Transverse colon (tissue), 3 donors: Measurements from ENCODE around the gene CD3D.

Source experiments
- EP300 ChIP-seq: sonication (generic); formaldehyde crosslinking; IDR thresholded peaks from one replicate; pipeline ENCODE4 v1.6.1; 2017; ENCODE audit warnings: antibody characterized with exemption, low read depth
- POLR2A ChIP-seq: fragments of 450-650 bp; IDR thresholded peaks from one replicate; pipeline ENCODE4 v1.6.1; 2016; ENCODE audit warnings: antibody characterized with exemption, mild to moderate bottlenecking, moderate library complexity
- TF ChIP-seq, protein P1 (sequence below), 5 experiments: fragments of 200-600 bp in 3 of 5; fragments of 450-650 bp in 2 of 5; sonication (generic) in 3 of 5; IDR thresholded peaks; 1 replicate in 2 of 5; 2 replicates in 3 of 5; pipeline ENCODE4 v1.5.1; 2016 to 2017; ENCODE audit warnings: antibody characterized with exemption in 5 of 5, inconsistent platforms in 3 of 5, mild to moderate bottlenecking in 2 of 5, moderate library complexity in 1 of 5

DNA sequence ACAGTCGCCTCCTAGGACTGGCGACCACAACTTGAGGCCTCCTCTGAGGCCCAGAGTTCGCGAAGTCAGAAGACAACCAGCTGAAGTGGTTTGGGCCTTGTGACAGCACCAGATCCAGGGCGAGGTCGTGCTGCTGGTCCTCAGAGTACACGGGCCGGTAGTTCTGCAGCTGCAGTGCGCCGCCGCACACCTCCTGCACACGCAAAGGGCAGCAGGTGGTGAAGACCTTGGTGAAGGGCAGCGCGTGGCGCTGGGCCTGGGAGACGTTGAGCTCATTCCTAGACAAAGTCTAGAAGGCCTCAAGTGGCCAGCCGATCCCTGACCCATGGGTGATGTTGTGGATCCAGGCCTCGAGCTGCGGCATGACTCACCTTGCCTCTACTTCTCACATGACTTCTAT, 19.8 kb downstream of the CD3D start:
- TF ChIP-seq, protein P1, sequence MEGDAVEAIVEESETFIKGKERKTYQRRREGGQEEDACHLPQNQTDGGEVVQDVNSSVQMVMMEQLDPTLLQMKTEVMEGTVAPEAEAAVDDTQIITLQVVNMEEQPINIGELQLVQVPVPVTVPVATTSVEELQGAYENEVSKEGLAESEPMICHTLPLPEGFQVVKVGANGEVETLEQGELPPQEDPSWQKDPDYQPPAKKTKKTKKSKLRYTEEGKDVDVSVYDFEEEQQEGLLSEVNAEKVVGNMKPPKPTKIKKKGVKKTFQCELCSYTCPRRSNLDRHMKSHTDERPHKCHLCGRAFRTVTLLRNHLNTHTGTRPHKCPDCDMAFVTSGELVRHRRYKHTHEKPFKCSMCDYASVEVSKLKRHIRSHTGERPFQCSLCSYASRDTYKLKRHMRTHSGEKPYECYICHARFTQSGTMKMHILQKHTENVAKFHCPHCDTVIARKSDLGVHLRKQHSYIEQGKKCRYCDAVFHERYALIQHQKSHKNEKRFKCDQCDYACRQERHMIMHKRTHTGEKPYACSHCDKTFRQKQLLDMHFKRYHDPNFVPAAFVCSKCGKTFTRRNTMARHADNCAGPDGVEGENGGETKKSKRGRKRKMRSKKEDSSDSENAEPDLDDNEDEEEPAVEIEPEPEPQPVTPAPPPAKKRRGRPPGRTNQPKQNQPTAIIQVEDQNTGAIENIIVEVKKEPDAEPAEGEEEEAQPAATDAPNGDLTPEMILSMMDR (IDR thresholded peaks at IDR 0.05) = no peak
- no peak for TF ChIP-seq POLR2A
- no peak for TF ChIP-seq EP300
